Dermis microvascular lymphatic vessel endothelial cell (primary cell): ENCODE measurements around the gene DGKI. TPM values are rescaled to one million over a fixed set of nuclear protein-coding genes. Genes with fewer than 3 reads are reported as not detected.

Experiments used
- DNase-seq, 2 donors: peaks; one replicate each; pipeline versions ENCODE4 v3.0.0 to v3.0.0-alpha.2; 2010; ENCODE audit warnings: low read depth in 2 of 2
- total RNA-seq: library from RNA; depleted of rRNA; stranded (reverse); fragments of >200 nt; gene quantifications from 2 replicates; pipeline ENCODE4 v1.2.1, GENCODE V29; 2014

The DGKI gene
- total RNA-seq, 1 donor from 2014 or later, result 0.64 TPM

GRCh38 chr7:137544453-137545058, 302.2 kb downstream of the DGKI start:
- DNase-seq, result no peak

- DNase-seq, result no peak
These were observed 307.6 kb downstream of the DGKI start for GRCh38 chr7:137539111-137539715.

- DNase-seq, result no peak
These were observed 308.4 kb downstream of the DGKI start for GRCh38 chr7:137538361-137538762.

GRCh38 chr7:137535579-137535978, 311.2 kb downstream of the DGKI start:
- DNase-seq, result no peak

- DNase-seq, result no peak
These were observed 315.1 kb downstream of the DGKI start for GRCh38 chr7:137531671-137532070.

- DNase-seq, result no peak
These were observed 319.1 kb downstream of the DGKI start for GRCh38 chr7:137527634-137528033.

- DNase-seq, result no peak
These were observed 323.6 kb downstream of the DGKI start for GRCh38 chr7:137523171-137523570.

- no peak for DNase-seq
These were observed 325.3 kb downstream of the DGKI start for GRCh38 chr7:137521451-137521850.

- no peak for DNase-seq
These were observed 326.8 kb downstream of the DGKI start for GRCh38 chr7:137519947-137520346.

- peak; percentile 28 to 31 for DNase-seq
These were observed 327.5 kb downstream of the DGKI start for GRCh38 chr7:137519181-137519691.

- DNase-seq, result no peak
These were observed 333.7 kb downstream of the DGKI start for GRCh38 chr7:137513091-137513490.

GRCh38 chr7:137507096-137507495, 339.7 kb downstream of the DGKI start:
- no peak for DNase-seq

GRCh38 chr7:137506031-137506430, 340.7 kb downstream of the DGKI start:
- DNase-seq, result no peak

- DNase-seq, result no peak
These were observed 345.2 kb downstream of the DGKI start for GRCh38 chr7:137501562-137501961.

- DNase-seq, result no peak
These were observed 353.9 kb downstream of the DGKI start for GRCh38 chr7:137492889-137493288.

GRCh38 chr7:137489880-137490279, 356.9 kb downstream of the DGKI start:
- DNase-seq, result no peak

GRCh38 chr7:137488038-137488437, 358.7 kb downstream of the DGKI start:
- DNase-seq, result no peak

GRCh38 chr7:137485818-137486217, 361.0 kb downstream of the DGKI start:
- no peak for DNase-seq

- no peak for DNase-seq
These were observed 362.4 kb downstream of the DGKI start for GRCh38 chr7:137484326-137484725.

GRCh38 chr7:137482466-137482865, 364.3 kb downstream of the DGKI start:
- DNase-seq, result no peak

- no peak for DNase-seq
These were observed 365.9 kb downstream of the DGKI start for GRCh38 chr7:137480824-137481365.

GRCh38 chr7:137480401-137480800, 366.4 kb downstream of the DGKI start:
- no peak for DNase-seq

GRCh38 chr7:137476937-137477336, 369.8 kb downstream of the DGKI start:
- no peak for DNase-seq
